ENCODE measurements around the gene GTPBP10.

GTPBP10 gene

GRCh38 chr7:90383861-90384260 lies 37.3 kb downstream of the GTPBP10 start:
- H3K4me3 ChIP-seq (ENCODE audit: low read depth, low read length): no peak overlapping the region
- TF ChIP-seq, protein P1, sequence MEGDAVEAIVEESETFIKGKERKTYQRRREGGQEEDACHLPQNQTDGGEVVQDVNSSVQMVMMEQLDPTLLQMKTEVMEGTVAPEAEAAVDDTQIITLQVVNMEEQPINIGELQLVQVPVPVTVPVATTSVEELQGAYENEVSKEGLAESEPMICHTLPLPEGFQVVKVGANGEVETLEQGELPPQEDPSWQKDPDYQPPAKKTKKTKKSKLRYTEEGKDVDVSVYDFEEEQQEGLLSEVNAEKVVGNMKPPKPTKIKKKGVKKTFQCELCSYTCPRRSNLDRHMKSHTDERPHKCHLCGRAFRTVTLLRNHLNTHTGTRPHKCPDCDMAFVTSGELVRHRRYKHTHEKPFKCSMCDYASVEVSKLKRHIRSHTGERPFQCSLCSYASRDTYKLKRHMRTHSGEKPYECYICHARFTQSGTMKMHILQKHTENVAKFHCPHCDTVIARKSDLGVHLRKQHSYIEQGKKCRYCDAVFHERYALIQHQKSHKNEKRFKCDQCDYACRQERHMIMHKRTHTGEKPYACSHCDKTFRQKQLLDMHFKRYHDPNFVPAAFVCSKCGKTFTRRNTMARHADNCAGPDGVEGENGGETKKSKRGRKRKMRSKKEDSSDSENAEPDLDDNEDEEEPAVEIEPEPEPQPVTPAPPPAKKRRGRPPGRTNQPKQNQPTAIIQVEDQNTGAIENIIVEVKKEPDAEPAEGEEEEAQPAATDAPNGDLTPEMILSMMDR (IDR thresholded peaks at IDR 0.05; ENCODE audit: low read depth, low read length): no peak

GRCh38 chr7:90384433-90384832 lies 37.9 kb downstream of the GTPBP10 start:
- no peak overlapping the region for H3K4me3 ChIP-seq (ENCODE audit: low read depth, low read length)
- TF ChIP-seq, protein P1 (IDR thresholded peaks at IDR 0.05; ENCODE audit: low read depth, low read length): no peak

GRCh38 chr7:90387470-90388240 lies 41.1 kb downstream of the GTPBP10 start:
- TF ChIP-seq, protein P1 (IDR thresholded peaks at IDR 0.05; ENCODE audit: low read depth, low read length): no peak
- H3K4me3 ChIP-seq (ENCODE audit: low read depth, low read length): no peak overlapping the region

- TF ChIP-seq, protein P1 (IDR thresholded peaks at IDR 0.05; ENCODE audit: low read depth, low read length): no peak
- no peak overlapping the region for H3K4me3 ChIP-seq (ENCODE audit: low read depth, low read length)
Measured at GRCh38 chr7:90390926-90391325, 44.4 kb downstream of the GTPBP10 start.

GRCh38 chr7:90391488-90391887 lies 45.0 kb downstream of the GTPBP10 start:
- no peak overlapping the region for H3K4me3 ChIP-seq (ENCODE audit: low read depth, low read length)
- TF ChIP-seq, protein P1 (IDR thresholded peaks at IDR 0.05; ENCODE audit: low read depth, low read length): no peak

DNA sequence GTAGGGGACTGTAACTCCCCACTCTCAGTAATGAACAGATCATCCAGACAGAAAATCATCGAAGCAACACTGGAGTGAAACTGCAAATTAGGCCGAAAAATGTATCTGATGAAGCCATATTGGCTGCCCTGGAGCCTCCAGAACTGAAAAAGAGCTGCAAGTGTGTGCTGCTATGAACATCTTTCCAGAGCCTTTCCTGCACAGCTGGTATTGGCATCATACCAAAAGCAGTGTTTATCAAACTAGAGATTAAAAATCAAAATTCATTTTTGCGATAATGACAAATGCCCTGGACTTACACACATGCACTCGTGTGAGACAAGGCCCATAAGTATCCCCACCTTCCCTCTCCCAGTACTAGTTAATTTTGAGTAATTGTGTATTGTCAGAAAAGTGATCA lies 49.9 kb downstream of the GTPBP10 start:
- TF ChIP-seq, protein P1 (IDR thresholded peaks at IDR 0.05; ENCODE audit: low read depth, low read length): no peak

DNA sequence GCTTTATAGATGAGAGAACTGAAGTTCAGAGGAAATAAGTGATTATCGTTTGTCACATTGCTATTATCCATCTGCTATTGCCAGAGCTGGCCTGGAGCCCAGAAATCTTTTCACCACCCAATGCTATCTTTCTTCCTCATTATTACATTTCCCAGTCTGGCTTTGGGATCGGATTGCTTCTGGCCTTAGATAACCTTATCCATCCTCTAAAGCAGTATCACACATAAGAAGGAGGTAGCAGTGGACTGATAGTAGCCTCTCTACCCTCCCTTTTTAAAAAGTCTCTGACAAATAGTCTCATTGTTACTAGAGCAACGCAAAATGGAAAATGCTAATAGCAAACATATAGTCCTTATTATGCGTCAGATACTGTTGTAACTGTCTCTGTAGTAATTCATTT lies 55.5 kb downstream of the GTPBP10 start:
- no peak overlapping the region for H3K4me3 ChIP-seq (ENCODE audit: low read depth, low read length)
- TF ChIP-seq, protein P1 (IDR thresholded peaks at IDR 0.05; ENCODE audit: low read depth, low read length): no peak

More for the DNA sequence above, 49.9 kb downstream of the GTPBP10 start:
- no peak overlapping the region for H3K4me3 ChIP-seq (ENCODE audit: low read depth, low read length)
